Epithelial cell of esophagus (primary cell): ENCODE results near the gene ELOVL7.

Experiments used
- DNase-seq: peaks from one replicate; pipeline ENCODE4 v3.0.0; 2010; ENCODE audit warnings: low read depth
- H3K4me3 ChIP-seq: 2 replicates; pipeline ENCODE4 v1.5.1; 2011; ENCODE audit warnings: mild to moderate bottlenecking, low read length, control low read depth
- CTCF ChIP-seq: IDR thresholded peaks from 2 replicates; pipeline ENCODE4 v1.5.1; 2011; ENCODE audit warnings: low read depth, mild to moderate bottlenecking, low read length, control low read depth, inconsistent platforms; ENCODE audit not compliant: insufficient read depth; ENCODE audit errors: missing control alignments

The ELOVL7 gene

GRCh38 chr5:60710362-60710761 is 133.7 kb downstream of the ELOVL7 start:
- TF ChIP-seq CTCF = no peak
- H3K4me3 ChIP-seq = no peak overlapping the region
- DNase-seq = no peak

GRCh38 chr5:60705144-60705543 is 138.9 kb downstream of the ELOVL7 start:
- no peak for TF ChIP-seq CTCF

GRCh38 chr5:60703944-60704343 is 140.1 kb downstream of the ELOVL7 start:
- TF ChIP-seq CTCF = no peak
- peak; percentile 82 for DNase-seq
- no peak overlapping the region for H3K4me3 ChIP-seq

More at GRCh38 chr5:60705144-60705543, 138.9 kb downstream of the ELOVL7 start:
- no peak for DNase-seq
- no peak overlapping the region for H3K4me3 ChIP-seq
